Gastroesophageal sphincter (tissue), 4 donors: ENCODE measurements around the gene HSBP1. TPM values are rescaled to one million over a fixed set of nuclear protein-coding genes. Genes with fewer than 3 reads are reported as not detected.

Experiments used
- ATAC-seq: fragments of 150-250 bp; one replicate; pipeline ENCODE4 v1.9.1; 2016; ENCODE audit warnings: mild to moderate bottlenecking, moderate library complexity
- H3K27ac ChIP-seq, 4 donors: fragments of 200-600 bp; sonication (generic) in 3 of 4; 1 replicate in 3 of 4; 2 replicates in 1 of 4; pipeline ENCODE4 v1.5.1; 2016 to 2019
- H3K27me3 ChIP-seq: fragments of 200-600 bp; sonication (generic); one replicate; pipeline ENCODE4 v1.5.1; 2019
- H3K36me3 ChIP-seq, 2 donors: fragments of 200-600 bp; sonication (generic); one replicate each; pipeline ENCODE4 v1.5.1; 2019; ENCODE audit warnings: control low read depth in 1 of 2
- H3K4me1 ChIP-seq, 3 donors: fragments of 200-600 bp; sonication (generic); 1 replicate in 2 of 3; 2 replicates in 1 of 3; pipeline ENCODE4 v1.5.1; 2016 to 2019; ENCODE audit warnings: control low read depth in 2 of 3
- H3K4me3 ChIP-seq, 2 donors: fragments of 200-600 bp; sonication (generic); one replicate each; pipeline ENCODE4 v1.5.1; 2019; ENCODE audit warnings: mild to moderate bottlenecking in 1 of 2, moderate library complexity in 1 of 2
- H3K9me3 ChIP-seq, 3 donors: fragments of 200-600 bp; sonication (generic); one replicate each; pipeline ENCODE4 v1.5.1; 2017 to 2019; ENCODE audit warnings: control low read depth in 2 of 3
- EP300 ChIP-seq: sonication (generic); formaldehyde crosslinking; IDR thresholded peaks from one replicate; pipeline ENCODE4 v1.6.1; 2017; ENCODE audit warnings: antibody characterized with exemption, mild to moderate bottlenecking
- POLR2A ChIP-seq, 2 donors: fragments of 450-650 bp; IDR thresholded peaks; one replicate each; pipeline ENCODE4 v1.6.1; 2017; ENCODE audit warnings: antibody characterized with exemption in 2 of 2, mild to moderate bottlenecking in 2 of 2, moderate library complexity in 1 of 2
- POLR2AphosphoS5 ChIP-seq: sonication (generic); formaldehyde crosslinking; IDR thresholded peaks from one replicate; pipeline ENCODE4 v1.6.1; 2017; ENCODE audit warnings: antibody characterized with exemption
- WGBS, 2 donors: methylation state at CpG; one replicate each; pipeline ENCODE4 v1.1.5; 2018; ENCODE audit warnings: low coverage in 1 of 2; 5-methylcytosine and 5-hydroxymethylcytosine counted together
- total RNA-seq, 4 donors: library from RNA; depleted of rRNA; stranded (reverse); fragments of >200 nt; gene quantifications; one replicate each; pipeline ENCODE4 v1.1.0, GENCODE V29; 2016
- TF ChIP-seq, protein P1 (sequence below), 4 experiments: fragments of 200-600 bp in 2 of 4; fragments of 450-650 bp in 2 of 4; sonication (generic) in 1 of 4; IDR thresholded peaks; one replicate each; pipeline ENCODE4 v1.5.1; 2017 to 2019; ENCODE audit warnings: antibody characterized with exemption in 4 of 4, mild to moderate bottlenecking in 2 of 4, moderate library complexity in 2 of 4

HSBP1 gene
- total RNA-seq, 4 donors from 2014 or later = 9.8 to 66.0 (median 19.3) TPM

GRCh38 chr16:83771306-83771942, 36.4 kb upstream of the HSBP1 start:
- ATAC-seq = no peak
- Histone ChIP-seq H3K4me1 (peaks cover 0 to 8% (median 0%) of the 10 kb centered on the region in 3 donors), H3K27me3 (no peaks in the 10 kb centered on the region), H3K4me3 (no peak overlapping the region), H3K9me3 (no peaks in the 10 kb centered on the region), H3K27ac (no peak overlapping the region), H3K36me3 (no peaks in the 10 kb centered on the region)
- 47 to 48% methylated on average over 5 of the region's 5 CpGs for WGBS, 2 donors
- TF ChIP-seq, protein P1, sequence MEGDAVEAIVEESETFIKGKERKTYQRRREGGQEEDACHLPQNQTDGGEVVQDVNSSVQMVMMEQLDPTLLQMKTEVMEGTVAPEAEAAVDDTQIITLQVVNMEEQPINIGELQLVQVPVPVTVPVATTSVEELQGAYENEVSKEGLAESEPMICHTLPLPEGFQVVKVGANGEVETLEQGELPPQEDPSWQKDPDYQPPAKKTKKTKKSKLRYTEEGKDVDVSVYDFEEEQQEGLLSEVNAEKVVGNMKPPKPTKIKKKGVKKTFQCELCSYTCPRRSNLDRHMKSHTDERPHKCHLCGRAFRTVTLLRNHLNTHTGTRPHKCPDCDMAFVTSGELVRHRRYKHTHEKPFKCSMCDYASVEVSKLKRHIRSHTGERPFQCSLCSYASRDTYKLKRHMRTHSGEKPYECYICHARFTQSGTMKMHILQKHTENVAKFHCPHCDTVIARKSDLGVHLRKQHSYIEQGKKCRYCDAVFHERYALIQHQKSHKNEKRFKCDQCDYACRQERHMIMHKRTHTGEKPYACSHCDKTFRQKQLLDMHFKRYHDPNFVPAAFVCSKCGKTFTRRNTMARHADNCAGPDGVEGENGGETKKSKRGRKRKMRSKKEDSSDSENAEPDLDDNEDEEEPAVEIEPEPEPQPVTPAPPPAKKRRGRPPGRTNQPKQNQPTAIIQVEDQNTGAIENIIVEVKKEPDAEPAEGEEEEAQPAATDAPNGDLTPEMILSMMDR (IDR thresholded peaks at IDR 0.05) = no peak
- TF ChIP-seq POLR2AphosphoS5 = no peak
- TF ChIP-seq POLR2A (IDR thresholded peaks at IDR 0.05) = no peak
- no peak for TF ChIP-seq EP300

- H3K4me3 ChIP-seq = no peak overlapping the region
- H3K36me3 ChIP-seq = no peaks in the 10 kb centered on the region
- H3K4me1 ChIP-seq = peaks cover 0 to 8% (median 0%) of the 10 kb centered on the region in 3 donors
- no peaks in the 10 kb centered on the region for H3K9me3 ChIP-seq
- ATAC-seq = no peak
- TF ChIP-seq POLR2A (IDR thresholded peaks at IDR 0.05) (no peak), EP300 (no peak), POLR2AphosphoS5 (no peak)
- TF ChIP-seq, protein P1 (IDR thresholded peaks at IDR 0.05) = no peak
- 9 to 50% methylated on average over 1 of the region's 1 CpG for WGBS, 2 donors
- H3K27me3 ChIP-seq = no peaks in the 10 kb centered on the region
- no peak overlapping the region for H3K27ac ChIP-seq
Observed at GRCh38 chr16:83772806-83773205, 35.0 kb upstream of the HSBP1 start.

DNA sequence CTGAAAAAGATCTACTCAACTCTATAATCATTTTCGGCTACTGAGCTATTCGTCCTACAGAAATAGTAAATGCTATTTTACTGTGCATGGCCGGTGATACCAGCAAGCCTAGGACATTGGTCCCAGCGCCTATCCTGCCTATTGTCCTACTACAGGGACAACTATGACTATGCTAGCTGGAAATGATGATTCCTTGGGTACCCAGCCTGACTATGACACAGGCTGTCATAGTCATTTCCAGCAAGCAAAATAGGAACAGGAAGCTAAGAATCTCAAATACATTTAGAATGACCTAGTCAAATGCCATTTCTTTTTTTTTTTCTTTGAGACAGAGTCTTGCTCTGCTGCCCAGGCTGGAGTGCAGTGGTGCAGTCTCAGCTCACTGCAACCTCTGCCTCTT, 33.7 kb upstream of the HSBP1 start:
- H3K36me3 ChIP-seq = no peaks in the 10 kb centered on the region
- no peak for TF ChIP-seq POLR2A (IDR thresholded peaks at IDR 0.05)
- TF ChIP-seq EP300 = no peak
- TF ChIP-seq, protein P1 (IDR thresholded peaks at IDR 0.05) = no peak
- TF ChIP-seq POLR2AphosphoS5 = no peak
- H3K4me3 ChIP-seq = no peak overlapping the region
- no peak overlapping the region for H3K27ac ChIP-seq
- no peak for ATAC-seq
- H3K27me3 ChIP-seq = no peaks in the 10 kb centered on the region
- no peaks in the 10 kb centered on the region for H3K9me3 ChIP-seq
- H3K4me1 ChIP-seq = peaks cover 0 to 8% (median 0%) of the 10 kb centered on the region in 3 donors
- 83 to 88% methylated on average over 4 of the region's 4 CpGs for WGBS, 2 donors

- Histone ChIP-seq H3K9me3 (no peaks in the 10 kb centered on the region), H3K27ac (no peak overlapping the region), H3K27me3 (no peaks in the 10 kb centered on the region), H3K4me3 (no peak overlapping the region), H3K4me1 (peaks cover 0 to 8% (median 0%) of the 10 kb centered on the region in 3 donors), H3K36me3 (no peaks in the 10 kb centered on the region)
- ATAC-seq = no peak
- no peak for TF ChIP-seq POLR2A (IDR thresholded peaks at IDR 0.05)
- WGBS, 2 donors = 76% methylated on average over 7 of the region's 9 CpGs; no CpG with 5 or more reads in 1 of the 2 donors
Observed at GRCh38 chr16:83776944-83777343, 30.8 kb upstream of the HSBP1 start.

- Histone ChIP-seq H3K27ac (no peak overlapping the region), H3K36me3 (no peaks in the 10 kb centered on the region), H3K4me3 (no peak overlapping the region), H3K9me3 (no peaks in the 10 kb centered on the region), H3K4me1 (peaks cover 0 to 8% (median 0%) of the 10 kb centered on the region in 3 donors), H3K27me3 (no peaks in the 10 kb centered on the region)
- TF ChIP-seq POLR2AphosphoS5 (no peak), POLR2A (IDR thresholded peaks at IDR 0.05) (no peak), EP300 (no peak)
- TF ChIP-seq, protein P1 (IDR thresholded peaks at IDR 0.05) = no peak
- ATAC-seq = no peak
- WGBS, 2 donors = 37 to 54% methylated on average over 5 to 6 of the region's 6 CpGs
Observed at GRCh38 chr16:83779886-83780285, 27.9 kb upstream of the HSBP1 start.
